Glomerular visceral epithelial cell (primary cell): ENCODE results near the gene ALAS1.

Experiments used
- DNase-seq: peaks from one replicate; pipeline ENCODE4 v3.0.0-alpha.2; 2016; ENCODE audit errors: extremely low spot score

Gene ALAS1

DNA sequence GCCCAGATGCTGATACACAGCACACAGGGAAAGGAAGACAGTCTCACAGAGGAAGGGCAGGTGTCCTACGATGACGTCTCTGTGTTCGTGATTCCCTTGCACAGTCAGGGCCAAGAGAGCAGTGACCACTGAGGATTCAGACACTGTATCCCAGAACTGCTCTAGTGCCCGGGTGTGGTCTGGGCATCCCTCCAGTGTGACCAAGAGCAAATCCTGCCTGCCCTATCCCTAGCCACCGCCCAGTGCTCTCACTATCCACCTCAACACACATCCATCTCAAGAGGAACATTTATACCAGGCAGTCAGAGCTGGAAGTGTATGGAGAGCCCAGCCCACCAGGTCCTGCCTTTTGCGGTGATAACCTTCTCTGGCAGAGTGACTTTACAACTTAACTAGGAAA lies 51.7 kb downstream of the ALAS1 start:
- DNase-seq = no peak

DNA sequence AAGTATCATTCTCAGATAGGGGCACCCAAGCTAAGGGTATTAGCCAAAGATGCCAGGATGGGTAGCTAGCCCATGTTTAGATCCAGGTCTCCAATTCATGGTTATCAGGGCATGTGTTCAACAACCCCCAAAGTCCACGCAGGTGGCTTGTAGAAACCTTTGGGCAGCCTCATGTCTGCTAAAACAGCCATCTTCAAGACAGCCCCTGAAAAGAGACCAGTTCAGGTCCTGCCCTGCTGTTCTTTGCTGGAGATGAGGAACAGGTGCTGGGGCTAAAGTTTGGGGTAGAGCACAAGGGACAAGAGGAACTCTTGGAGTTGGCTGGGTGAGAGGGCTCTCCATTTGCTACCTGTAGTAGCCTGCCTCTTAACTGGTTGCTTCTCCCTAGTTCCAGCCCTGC lies 52.2 kb downstream of the ALAS1 start:
- no peak for DNase-seq

DNA sequence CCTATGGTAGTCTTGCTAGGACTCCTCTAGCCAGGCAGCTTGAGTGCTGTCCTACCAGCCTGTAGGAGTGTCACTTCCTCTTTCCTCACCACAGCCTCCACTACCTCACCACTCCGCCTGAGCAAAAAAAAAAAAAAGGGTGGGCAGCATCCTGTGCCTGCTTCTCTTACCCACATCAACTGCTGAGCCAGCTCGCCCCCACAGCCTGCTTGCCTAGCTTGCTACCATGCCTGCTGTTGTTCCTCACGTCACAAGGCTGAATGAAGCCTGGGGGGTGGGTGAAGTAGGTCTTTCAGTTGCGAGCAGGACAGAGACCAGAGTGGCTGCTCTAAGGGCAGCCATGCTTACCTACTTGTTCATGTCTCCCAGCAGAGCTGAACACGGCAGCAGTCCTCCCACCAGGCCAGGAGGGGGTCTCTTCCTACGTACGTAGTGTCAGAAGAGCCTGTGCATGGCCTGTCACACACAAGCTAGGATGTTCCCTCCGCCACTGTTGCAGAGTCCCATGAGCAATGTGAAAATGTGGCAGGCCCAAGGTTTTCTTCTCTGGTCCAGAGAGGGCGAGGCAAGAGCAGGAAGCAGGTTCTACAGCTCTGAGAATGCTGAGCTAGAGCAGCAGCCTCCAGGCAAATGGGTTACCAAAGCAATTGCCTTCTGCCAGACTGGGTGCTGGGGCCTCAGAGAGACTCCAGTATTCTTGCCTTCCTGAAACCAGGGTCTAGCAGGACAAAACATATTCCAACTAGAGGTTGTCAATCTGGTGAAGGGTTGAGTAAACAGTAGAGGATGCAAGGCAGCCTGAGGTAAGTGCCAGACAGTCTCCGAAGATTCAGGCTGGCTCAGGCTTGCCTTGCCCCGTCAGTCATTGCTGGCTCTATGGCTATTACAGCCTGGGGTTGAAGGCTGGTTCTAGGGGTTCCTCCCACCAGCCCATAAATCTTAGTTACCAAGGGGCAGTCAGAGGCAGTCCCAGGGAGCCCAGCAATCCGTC lies 55.6 kb downstream of the ALAS1 start:
- DNase-seq = peak; percentile 22

DNA sequence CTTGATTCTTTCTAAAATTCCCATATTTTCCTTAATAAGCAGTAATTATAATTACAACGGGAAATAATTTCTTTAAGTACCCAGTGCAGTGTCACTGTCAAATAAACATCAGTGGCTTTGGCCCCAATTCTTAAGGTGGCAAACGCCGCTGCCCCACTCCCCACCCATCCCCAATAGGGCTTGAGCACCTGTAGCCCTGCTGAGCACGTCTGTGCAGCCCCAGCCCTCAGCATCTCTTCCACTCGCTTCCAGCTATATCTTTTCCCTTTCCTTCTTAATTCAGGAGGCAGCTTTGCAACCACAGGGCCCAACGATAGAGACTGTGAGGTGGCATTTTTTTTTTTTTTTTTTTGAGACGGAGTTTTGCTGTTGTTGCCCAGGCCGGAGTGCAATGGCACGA lies 56.6 kb downstream of the ALAS1 start:
- DNase-seq = no peak

DNA sequence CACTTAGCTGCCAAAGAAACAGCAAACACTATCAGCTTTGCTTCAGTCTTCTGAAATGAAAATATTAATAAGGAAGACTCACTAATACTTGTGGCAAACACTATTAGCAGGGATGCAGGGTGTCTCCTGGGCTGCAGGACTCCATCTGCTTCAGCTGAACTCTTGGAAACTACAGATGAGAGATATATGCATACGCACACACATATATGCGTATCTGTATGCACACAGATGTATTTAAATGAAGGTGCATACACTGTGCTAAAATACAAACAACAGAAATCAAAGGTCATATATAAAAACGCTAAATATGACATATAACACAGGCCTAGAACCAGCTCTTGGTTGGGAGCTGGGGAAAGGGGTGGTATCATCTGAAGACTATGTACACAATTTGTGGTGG lies 58.2 kb downstream of the ALAS1 start:
- DNase-seq = no peak

DNA sequence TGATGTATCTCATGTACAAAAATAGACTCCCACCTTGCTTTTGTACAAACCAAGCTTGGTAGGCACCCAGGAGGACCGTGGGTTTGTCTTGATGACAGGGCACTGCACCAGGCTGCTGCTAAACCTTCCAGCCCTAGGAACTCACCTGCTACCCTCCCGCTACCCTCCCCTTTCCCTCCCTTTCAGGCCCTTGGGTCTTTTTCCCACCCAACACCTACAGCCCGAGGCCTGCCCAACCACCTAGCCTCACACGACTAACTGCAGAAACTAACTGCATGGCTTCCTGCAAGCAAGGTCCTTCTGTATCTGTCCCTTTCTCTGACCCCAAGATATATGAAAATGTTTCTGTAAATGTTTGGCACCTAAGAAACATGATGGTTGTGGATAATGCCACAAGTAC lies 58.7 kb downstream of the ALAS1 start:
- DNase-seq = no peak

DNA sequence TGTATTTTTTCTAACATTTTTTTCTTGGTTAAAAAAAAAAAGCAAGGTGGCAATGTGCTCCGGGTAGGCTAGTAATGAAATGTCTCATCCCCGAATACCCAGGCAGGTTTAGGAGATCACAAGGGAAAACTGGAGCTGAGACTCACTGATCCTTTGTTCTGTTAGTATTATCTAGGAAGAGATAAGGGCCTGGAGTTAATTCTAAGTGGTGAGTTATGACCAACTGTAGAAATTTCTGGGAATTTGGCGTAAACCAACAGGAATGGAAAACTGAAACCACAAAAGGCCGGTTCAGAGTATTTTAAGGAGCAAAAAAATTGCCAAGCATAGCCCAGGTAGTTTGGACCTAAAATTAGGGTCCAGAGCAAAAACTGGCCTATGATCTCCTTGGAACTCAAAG lies 60.0 kb downstream of the ALAS1 start:
- DNase-seq = no peak

DNA sequence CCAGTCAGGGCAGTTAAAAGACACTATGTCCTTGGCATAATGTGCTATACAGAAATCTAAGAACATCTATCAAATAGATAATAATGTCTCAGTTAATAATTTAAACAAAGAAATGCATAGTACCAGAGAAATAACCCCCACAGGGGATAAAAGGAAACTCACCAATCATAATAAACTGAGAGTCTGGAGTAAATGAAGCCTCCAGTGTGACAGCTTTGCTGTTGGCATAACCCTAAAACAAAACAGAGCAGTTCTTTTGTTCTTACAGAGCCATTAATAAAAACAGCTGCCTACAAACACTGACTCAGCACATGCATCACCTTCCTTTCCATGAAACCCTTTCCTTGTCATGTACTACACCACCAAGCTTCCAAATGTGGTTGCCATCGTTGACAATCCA lies 61.1 kb downstream of the ALAS1 start:
- DNase-seq = no peak

DNA sequence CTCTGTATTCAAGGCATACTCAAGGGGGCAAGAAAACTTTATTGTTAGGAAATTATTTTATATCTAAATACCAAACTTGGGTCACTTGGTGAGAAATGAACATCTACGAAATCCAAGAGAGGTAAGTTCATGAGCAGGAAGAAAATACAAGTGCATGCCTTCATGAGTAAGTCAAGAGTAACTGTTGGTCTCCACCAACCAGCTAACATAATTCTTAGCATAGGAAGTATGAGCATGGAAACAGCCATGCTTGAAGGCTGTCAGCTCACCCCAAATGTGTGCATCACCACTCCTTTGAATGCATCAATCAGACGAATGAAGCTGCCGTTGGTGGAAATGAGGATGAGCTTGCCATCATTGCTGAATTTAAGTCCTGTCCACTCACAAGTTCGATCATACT lies 61.5 kb downstream of the ALAS1 start:
- DNase-seq = no peak

DNA sequence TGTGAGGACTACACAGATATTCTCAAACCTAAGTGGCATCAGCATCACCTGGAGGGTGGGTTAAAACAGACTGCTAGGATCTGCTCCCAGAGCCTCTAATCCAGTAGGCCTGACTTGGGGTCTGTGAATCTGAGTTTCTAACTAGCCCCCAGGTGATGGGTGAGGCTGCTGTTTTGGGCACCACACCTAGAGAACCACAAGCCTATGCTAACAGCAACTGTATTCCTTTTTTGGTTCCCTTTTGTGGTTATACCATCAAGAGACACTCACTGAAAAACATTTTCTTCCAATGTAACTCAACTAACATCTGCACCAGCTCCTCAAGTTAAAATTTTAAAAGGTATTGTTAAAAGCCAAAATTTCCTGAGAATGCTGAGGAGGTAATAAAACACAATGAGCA lies 64.5 kb downstream of the ALAS1 start:
- no peak for DNase-seq
